Measurements from ENCODE around the gene STXBP3. TPM values are rescaled to one million over a fixed set of nuclear protein-coding genes. Genes with fewer than 3 reads are reported as not detected.
A peak's percentile ranks its signal among the peaks of the same experiment; 100 is the strongest.

The STXBP3 gene
- total and polyA plus RNA-seq, 9 of the 15 experiments (the other 6 are each of a cell fraction or from before 2014, with no cell fraction given): 32.5 to 52.5 (median 39.2) TPM

DNA sequence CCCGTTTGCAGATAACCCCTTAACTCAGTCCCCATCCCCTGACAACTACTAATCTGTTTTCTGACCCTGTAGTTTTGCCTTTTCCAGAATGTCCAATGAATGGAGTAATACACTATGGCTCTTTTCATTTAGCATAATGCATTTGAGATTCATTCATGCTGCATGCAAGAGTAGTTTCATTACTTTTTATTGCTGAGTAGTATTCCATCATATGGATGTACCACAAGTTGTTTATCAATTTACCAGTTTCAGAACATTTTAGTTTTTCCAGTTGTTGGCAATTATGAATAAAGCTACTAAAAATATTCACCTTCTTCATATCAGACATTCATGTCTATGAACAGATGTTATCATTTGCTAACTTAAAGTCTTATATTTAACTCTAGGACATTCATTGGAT, 45.3 kb downstream of the STXBP3 start:
- CTCF ChIA-PET (ENCODE audit: low intra/inter-chr PET ratio): no interaction called here
- in situ Hi-C loops (cut with MboI): no loop called here

More for the DNA sequence above, 45.3 kb downstream of the STXBP3 start:
- no peaks in the 10 kb centered on the region for H3K9me1 ChIP-seq (ENCODE audit: control insufficient read depth, insufficient read depth, low read length)
- 74% methylated on average over 1 of the region's 1 CpG for WGBS (ENCODE audit: insufficient coverage, low coverage, missing lambda C conversion rate)
- H3K9me3 ChIP-seq (replicated peaks; ENCODE audit: control insufficient read depth, insufficient read depth, low read depth, low read length): 0 out of 2 replicates have a peak, but pooled peaks cover 6% of the 10 kb centered on the region
- FAIRE-seq (no peak), ATAC-seq (no peak), DNase-seq (ENCODE audit: extremely low read depth in 1 of 4, low spot score in 3 of 4) (no peak)
- no peak overlapping the region for H3K4me3 ChIP-seq
- TF ChIP-seq, protein P1, sequence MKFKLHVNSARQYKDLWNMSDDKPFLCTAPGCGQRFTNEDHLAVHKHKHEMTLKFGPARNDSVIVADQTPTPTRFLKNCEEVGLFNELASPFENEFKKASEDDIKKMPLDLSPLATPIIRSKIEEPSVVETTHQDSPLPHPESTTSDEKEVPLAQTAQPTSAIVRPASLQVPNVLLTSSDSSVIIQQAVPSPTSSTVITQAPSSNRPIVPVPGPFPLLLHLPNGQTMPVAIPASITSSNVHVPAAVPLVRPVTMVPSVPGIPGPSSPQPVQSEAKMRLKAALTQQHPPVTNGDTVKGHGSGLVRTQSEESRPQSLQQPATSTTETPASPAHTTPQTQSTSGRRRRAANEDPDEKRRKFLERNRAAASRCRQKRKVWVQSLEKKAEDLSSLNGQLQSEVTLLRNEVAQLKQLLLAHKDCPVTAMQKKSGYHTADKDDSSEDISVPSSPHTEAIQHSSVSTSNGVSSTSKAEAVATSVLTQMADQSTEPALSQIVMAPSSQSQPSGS (CRISPR knock-in tag; IDR thresholded peaks at IDR 0.05): no peak
- TF ChIP-seq, protein P2, sequence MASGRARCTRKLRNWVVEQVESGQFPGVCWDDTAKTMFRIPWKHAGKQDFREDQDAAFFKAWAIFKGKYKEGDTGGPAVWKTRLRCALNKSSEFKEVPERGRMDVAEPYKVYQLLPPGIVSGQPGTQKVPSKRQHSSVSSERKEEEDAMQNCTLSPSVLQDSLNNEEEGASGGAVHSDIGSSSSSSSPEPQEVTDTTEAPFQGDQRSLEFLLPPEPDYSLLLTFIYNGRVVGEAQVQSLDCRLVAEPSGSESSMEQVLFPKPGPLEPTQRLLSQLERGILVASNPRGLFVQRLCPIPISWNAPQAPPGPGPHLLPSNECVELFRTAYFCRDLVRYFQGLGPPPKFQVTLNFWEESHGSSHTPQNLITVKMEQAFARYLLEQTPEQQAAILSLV (tag; IDR thresholded peaks at IDR 0.05): no peak
- TF ChIP-seq, protein P3, sequence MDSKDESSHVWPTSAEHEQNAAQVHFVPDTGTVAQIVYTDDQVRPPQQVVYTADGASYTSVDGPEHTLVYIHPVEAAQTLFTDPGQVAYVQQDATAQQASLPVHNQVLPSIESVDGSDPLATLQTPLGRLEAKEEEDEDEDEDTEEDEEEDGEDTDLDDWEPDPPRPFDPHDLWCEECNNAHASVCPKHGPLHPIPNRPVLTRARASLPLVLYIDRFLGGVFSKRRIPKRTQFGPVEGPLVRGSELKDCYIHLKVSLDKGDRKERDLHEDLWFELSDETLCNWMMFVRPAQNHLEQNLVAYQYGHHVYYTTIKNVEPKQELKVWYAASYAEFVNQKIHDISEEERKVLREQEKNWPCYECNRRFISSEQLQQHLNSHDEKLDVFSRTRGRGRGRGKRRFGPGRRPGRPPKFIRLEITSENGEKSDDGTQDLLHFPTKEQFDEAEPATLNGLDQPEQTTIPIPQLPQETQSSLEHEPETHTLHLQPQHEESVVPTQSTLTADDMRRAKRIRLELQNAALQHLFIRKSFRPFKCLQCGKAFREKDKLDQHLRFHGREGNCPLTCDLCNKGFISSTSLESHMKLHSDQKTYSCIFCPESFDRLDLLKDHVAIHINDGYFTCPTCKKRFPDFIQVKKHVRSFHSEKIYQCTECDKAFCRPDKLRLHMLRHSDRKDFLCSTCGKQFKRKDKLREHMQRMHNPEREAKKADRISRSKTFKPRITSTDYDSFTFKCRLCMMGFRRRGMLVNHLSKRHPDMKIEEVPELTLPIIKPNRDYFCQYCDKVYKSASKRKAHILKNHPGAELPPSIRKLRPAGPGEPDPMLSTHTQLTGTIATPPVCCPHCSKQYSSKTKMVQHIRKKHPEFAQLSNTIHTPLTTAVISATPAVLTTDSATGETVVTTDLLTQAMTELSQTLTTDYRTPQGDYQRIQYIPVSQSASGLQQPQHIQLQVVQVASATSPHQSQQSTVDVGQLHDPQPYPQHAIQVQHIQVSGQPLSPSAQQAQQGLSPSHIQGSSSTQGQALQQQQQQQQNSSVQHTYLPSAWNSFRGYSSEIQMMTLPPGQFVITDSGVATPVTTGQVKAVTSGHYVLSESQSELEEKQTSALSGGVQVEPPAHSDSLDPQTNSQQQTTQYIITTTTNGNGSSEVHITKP (IDR thresholded peaks at IDR 0.05; ENCODE audit: partially characterized antibody): no peak
- TF ChIP-seq RBM25 (IDR thresholded peaks at IDR 0.05; ENCODE audit: low read depth, low read length, severe bottlenecking): peak; percentile 55
- TF ChIP-seq, protein P4, sequence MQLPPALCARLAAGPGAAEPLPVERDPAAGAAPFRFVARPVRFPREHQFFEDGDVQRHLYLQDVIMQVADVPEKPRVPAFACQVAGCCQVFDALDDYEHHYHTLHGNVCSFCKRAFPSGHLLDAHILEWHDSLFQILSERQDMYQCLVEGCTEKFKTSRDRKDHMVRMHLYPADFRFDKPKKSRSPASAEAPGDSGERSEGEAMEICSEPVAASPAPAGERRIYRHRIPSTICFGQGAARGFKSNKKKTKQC (CRISPR knock-in tag; IDR thresholded peaks at IDR 0.05): no peak
- peak; percentile 60 for TF ChIP-seq ZNF146 (CRISPR knock-in tag; IDR thresholded peaks at IDR 0.05; ENCODE audit: unreplicated experiment)
- no peak for TF ChIP-seq HDAC3 (IDR thresholded peaks at IDR 0.05; ENCODE audit: borderline replicate concordance, partially characterized antibody)
- no peak overlapping the region for H3K9ac ChIP-seq (ENCODE audit: insufficient read depth in 1 of 2, low read depth in 2 of 2, low read length in 2 of 2)
- no peak overlapping the region for H3K4me2 ChIP-seq (ENCODE audit: insufficient read depth, low read length)
- H4K20me1 ChIP-seq (replicated peaks; ENCODE audit: control insufficient read depth, insufficient read depth, low read length): no peaks in the 10 kb centered on the region
- H3K4me1 ChIP-seq (replicated peaks in 1 of 2; ENCODE audit: control insufficient read depth in 2 of 2, insufficient read depth in 2 of 2, low read length in 2 of 2): no peaks in the 10 kb centered on the region
- POLR2A ChIA-PET: interaction anchor here (0.7 to 0.9 kb wide), 2 partner anchors 10 to 12 kb away, joined by 3 read pairs; no protein-coding TSS in a partner anchor
- H3K27ac ChIP-seq (ENCODE audit: extremely low read depth, low read depth, low read length): no peak overlapping the region
- H3K79me2 ChIP-seq (ENCODE audit: control insufficient read depth, insufficient read depth, low read length): no peaks in the 10 kb centered on the region
- no TSS peak for BruUV-seq (replicated peaks)
- intact Hi-C loops (cut with micrococcal nuclease): no loop called here
- H3K27me3 ChIP-seq (ENCODE audit: control insufficient read depth in 2 of 2, insufficient read depth in 2 of 2, low read length in 2 of 2): no peaks in the 10 kb centered on the region
- peaks cover 27% of the 10 kb centered on the region for H3K36me3 ChIP-seq (ENCODE audit: control insufficient read depth, insufficient read depth, low read length)
- H2AFZ ChIP-seq (ENCODE audit: low read depth, low read length): no peak overlapping the region
